Measurements from ENCODE around the gene SLC16A4.
"Not testable (repeated sequence)": the region's sequence is repeated elsewhere in the genome, so short reads cannot be mapped to it uniquely, and the experiment has no call there.

The SLC16A4 gene

DNA sequence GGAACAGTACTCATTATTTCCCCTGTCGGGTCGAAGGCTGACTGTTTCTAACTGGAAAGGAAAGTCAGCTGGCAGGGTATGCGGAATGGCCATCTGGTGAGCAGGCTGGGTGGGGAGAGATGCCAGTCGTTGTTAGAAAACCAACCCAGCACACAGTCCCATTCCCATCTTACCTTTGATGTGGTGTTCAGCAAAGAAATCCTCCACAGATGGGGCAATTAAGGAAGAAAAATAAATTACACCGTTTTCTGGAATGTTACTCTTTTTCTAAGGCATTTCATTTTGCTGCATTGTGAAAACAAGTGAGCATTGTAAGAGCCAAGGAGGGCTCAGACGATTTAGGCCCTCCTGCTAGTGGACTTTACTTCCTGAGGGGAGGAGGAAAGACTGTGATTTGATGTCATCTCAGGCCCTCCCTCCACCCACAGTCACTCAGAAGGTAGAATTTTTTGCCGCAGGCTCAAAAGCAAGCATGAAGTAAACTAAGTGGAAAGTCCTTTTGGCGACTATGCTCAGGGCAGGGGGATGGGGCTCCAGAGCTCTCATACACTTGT, at the start of gene SLC16A4:
SLC16A4 (minus strand) TSS at position 335 of the 554 bp plus-strand sequence. CDS start 1,703 bp downstream, outside the sequence.
- H3K27ac ChIP-seq = peak within 1 kb of the TSS; percentile 68
- TF ChIP-seq ZFX (IDR thresholded peaks at IDR 0.05; ENCODE audit: borderline replicate concordance) = no peak
- TF ChIP-seq, protein P1, sequence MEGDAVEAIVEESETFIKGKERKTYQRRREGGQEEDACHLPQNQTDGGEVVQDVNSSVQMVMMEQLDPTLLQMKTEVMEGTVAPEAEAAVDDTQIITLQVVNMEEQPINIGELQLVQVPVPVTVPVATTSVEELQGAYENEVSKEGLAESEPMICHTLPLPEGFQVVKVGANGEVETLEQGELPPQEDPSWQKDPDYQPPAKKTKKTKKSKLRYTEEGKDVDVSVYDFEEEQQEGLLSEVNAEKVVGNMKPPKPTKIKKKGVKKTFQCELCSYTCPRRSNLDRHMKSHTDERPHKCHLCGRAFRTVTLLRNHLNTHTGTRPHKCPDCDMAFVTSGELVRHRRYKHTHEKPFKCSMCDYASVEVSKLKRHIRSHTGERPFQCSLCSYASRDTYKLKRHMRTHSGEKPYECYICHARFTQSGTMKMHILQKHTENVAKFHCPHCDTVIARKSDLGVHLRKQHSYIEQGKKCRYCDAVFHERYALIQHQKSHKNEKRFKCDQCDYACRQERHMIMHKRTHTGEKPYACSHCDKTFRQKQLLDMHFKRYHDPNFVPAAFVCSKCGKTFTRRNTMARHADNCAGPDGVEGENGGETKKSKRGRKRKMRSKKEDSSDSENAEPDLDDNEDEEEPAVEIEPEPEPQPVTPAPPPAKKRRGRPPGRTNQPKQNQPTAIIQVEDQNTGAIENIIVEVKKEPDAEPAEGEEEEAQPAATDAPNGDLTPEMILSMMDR (IDR thresholded peaks at IDR 0.05) = no peak

DNA sequence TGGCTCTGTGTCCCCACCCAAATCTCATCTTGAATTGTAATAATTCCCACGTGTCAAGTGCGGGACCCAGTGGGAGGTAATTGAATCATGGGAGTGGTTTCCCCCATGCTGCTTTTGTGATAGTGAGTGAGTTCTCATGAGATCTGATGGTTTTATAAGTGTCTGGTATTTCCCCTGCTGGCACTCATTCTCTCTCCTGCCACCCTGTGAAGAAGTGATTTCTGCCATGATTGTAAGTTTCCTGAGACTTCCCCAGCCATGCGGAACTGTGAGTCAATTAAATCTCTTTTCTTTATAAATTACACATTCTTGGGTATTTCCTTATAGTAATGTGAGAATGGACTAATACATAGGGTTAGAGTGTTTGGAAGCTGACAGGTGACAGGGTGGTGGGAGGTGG, 49.0 kb upstream of the SLC16A4 start:
- not testable (repeated sequence) for H3K27ac ChIP-seq

DNA sequence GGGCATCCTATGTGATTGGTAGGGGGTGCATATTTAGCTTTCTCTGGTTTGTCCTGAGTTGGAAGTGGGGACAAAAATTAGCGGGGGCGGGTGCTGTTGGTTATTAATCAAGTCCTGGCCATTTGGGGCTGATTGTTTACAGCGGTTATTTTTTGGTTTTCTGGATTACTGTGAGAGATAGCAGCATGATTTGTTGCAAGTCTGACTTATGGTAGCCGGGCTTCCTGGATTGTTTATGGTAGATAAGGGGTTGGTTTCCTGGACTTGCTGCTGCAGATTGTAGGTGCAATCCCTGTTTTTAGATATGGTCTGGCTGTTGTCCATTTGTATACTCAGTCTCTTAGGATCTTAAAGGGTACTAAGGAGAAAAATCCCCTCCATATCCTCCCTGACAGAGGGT, 48.1 kb upstream of the SLC16A4 start:
- TF ChIP-seq ZFX (IDR thresholded peaks at IDR 0.05; ENCODE audit: borderline replicate concordance) = no peak
- TF ChIP-seq, protein P1 (IDR thresholded peaks at IDR 0.05) = no peak
- H3K27ac ChIP-seq = no peak overlapping the region

DNA sequence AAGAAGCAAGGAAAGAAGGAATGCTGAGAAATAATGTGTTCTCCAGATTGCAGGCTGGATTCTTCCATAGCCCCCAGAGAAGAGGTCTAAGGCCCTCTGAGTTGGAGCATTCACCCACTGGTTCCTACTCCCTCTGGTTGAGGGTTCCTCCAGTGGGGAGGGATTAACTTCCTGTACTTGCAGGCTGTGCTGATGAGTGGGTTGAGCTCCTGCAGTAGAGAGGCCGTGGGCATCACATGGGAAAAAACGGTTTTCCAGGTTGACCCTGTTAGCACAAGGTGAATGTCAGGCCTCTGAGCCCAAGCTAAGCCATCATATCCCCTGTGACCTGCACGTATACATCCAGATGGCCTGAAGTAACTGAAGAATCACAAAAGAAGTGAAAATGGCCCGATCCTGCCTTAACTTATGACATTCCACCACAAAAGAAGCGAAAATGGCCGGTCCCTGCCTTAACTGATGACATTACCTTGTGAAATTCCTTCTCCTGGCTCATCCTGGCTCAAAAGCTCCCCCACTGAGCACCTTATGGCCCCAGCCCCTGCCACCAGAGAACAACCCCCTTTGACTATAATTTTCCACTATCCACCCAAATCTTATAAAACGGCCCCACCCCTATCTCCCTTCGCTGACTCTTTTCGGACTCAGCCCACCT, 46.9 kb upstream of the SLC16A4 start:
- H3K27ac ChIP-seq = not testable (repeated sequence)

DNA sequence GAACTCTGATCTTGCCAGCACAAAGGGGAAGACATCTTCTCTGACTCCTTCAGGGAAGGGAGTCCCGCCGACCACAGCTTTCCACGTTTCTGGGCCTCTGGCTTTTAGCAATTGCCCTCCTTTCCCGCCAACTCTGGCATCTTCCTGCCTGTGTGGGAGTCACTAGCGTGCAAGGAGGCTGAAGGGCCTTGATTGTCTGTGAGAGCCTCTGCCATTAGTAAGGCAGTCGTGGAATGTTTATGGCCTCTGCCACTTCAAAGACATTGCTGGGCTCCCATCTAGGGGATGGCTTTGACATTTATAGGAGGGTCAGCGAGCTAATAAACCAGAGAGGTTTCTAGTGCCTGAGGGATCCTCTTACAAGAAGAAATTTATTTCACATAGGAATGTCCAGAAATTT, 45.8 kb upstream of the SLC16A4 start:
- TF ChIP-seq ZFX (IDR thresholded peaks at IDR 0.05; ENCODE audit: borderline replicate concordance) = no peak
- TF ChIP-seq, protein P1 (IDR thresholded peaks at IDR 0.05) = no peak
- H3K27ac ChIP-seq = no peak overlapping the region

DNA sequence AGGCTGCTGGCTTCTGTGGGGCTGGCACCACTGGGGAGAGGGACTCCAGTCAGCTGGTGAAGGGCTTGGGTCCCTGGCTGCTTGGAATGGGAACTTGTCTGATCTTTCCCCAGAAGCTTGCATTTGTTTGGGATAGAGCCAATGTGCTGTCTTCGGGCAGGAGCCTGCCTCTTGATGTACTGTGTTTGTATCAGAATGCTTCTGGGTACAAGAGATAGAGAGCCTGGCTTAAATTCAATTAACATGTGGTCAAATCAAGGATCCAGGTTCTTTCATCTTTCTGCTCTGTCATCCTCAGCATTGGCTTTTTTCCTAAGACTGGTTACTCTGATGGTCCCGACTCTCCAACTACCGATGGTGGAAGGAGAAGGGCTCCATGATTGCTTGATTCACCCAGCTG, 44.1 kb upstream of the SLC16A4 start:
- no peak overlapping the region for H3K27ac ChIP-seq
- TF ChIP-seq ZFX (IDR thresholded peaks at IDR 0.05; ENCODE audit: borderline replicate concordance) = no peak

DNA sequence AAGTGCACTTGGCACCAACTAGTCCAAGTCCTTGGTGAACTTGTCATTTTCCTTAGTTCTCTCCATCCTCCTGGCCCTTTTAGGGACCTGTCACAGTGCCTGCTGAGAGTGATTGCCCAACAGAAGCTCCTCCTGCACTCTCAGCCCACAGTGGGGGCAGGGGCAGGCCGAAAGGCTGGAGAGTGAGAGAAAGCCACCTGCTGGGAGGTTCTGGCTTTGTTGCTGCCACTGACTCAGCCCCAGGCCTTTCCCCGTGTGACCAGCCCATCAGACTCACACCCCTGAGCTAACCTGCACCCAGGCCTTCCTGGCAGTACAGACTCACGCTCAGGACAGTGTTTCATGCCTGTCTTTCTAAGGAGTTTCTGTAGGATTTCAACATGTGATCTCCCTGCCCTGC, 43.0 kb upstream of the SLC16A4 start:
- H3K27ac ChIP-seq = no peak overlapping the region
- no peak for TF ChIP-seq ZFX (IDR thresholded peaks at IDR 0.05; ENCODE audit: borderline replicate concordance)
- TF ChIP-seq, protein P1 (IDR thresholded peaks at IDR 0.05) = no peak

DNA sequence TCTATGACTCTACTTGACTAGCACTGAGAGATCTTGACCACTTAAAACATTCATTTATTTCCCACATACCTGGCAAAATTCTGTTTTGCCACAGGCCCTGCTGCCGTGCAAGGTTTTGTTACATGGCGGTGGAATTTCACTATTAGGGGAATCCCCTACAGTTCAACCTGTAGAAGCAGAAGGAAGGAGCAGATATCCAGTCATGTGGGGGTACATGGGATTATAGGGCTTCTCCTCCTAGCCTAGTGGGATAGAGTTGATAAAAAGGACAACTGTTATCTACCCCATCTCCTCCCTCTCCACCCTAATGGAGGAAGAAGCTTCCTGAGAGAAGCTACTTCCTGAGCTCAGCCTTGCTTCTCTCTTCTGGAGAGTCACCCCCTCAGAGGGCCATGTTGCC, 42.4 kb upstream of the SLC16A4 start:
- H3K27ac ChIP-seq = no peak overlapping the region
- TF ChIP-seq, protein P1 (IDR thresholded peaks at IDR 0.05) = no peak
- TF ChIP-seq ZFX (IDR thresholded peaks at IDR 0.05; ENCODE audit: borderline replicate concordance) = no peak

DNA sequence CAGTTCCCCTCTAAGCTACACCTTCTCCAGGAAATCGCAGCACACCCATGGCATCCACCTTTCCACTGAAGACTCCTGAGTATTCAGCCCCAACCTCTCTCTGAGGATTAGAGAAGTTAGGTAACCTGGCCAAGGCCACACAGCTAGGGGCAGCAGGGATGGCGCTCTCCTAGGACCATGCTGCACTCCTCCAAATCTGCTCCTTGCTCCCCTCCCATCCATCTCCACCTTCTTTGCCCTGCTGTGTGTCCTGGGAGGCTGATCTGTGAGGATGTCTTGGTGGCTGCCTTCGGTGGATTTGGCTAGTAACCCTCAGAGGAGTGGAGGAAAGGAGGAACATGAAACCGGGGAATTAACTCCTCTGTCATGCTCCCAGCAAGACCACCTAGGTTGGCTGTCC, 40.1 kb upstream of the SLC16A4 start:
- H3K27ac ChIP-seq = no peak overlapping the region
- TF ChIP-seq ZFX (IDR thresholded peaks at IDR 0.05; ENCODE audit: borderline replicate concordance) = no peak
- TF ChIP-seq, protein P1 (IDR thresholded peaks at IDR 0.05) = no peak
